Measurements from ENCODE around the gene TRAPPC5. TPM values are rescaled to one million over a fixed set of nuclear protein-coding genes. Genes with fewer than 3 reads are reported as not detected.

The TRAPPC5 gene
- total RNA-seq, 1 donor from 2014 or later = 110 TPM

- no peaks in the 10 kb centered on the region for H3K9me3 ChIP-seq (ENCODE audit: insufficient read depth, low read depth, low read length)
- FAIRE-seq (no peak), DNase-seq (ENCODE audit: low read depth) (no peak)
- no peak overlapping the region for H2AFZ ChIP-seq (ENCODE audit: low read depth, low read length)
- Mint-ChIP-seq H3K27me3 (ENCODE audit: low read depth, unreplicated experiment) (peaks cover 70% of the 10 kb centered on the region), H3K27ac (ENCODE audit: unreplicated experiment) (no peak overlapping the region), H3K4me1 (ENCODE audit: low read depth, unreplicated experiment) (no peaks in the 10 kb centered on the region), H3K9me3 (ENCODE audit: unreplicated experiment) (peaks cover 5% of the 10 kb centered on the region), H3K4me3 (ENCODE audit: unreplicated experiment) (no peak overlapping the region), H3K36me3 (ENCODE audit: low read depth, unreplicated experiment) (no peaks in the 10 kb centered on the region)
- no peak overlapping the region for H3K4me3 ChIP-seq (ENCODE audit: insufficient read depth, low read depth, low read length)
- no peak overlapping the region for H3K9ac ChIP-seq (ENCODE audit: low read length)
- H3K4me1 ChIP-seq (ENCODE audit: insufficient read depth, low read length) = no peaks in the 10 kb centered on the region
- no peak overlapping the region for H3K4me2 ChIP-seq (ENCODE audit: low read length)
- TF ChIP-seq EZH2 (IDR thresholded peaks at IDR 0.05; ENCODE audit: insufficient read depth, low read length) (no peak), CTCF (IDR thresholded peaks at IDR 0.05; ENCODE audit: insufficient read depth, low read depth, low read length) (no peak)
- no peaks in the 10 kb centered on the region for H3K79me2 ChIP-seq (ENCODE audit: insufficient read depth, low read length)
- H3K27ac ChIP-seq (ENCODE audit: low read depth, low read length) = no peak overlapping the region
- no peaks in the 10 kb centered on the region for H3K36me3 ChIP-seq (ENCODE audit: insufficient read depth, low read length)
- H4K20me1 ChIP-seq (ENCODE audit: insufficient read depth, low read length) = no peaks in the 10 kb centered on the region
- H3K27me3 ChIP-seq (ENCODE audit: insufficient read depth, low read length) = peaks cover 19% of the 10 kb centered on the region
These were observed 50.6 kb downstream of the TRAPPC5 start for GRCh38 chr19:7731218-7731595.

GRCh38 chr19:7731615-7732014, 51.0 kb downstream of the TRAPPC5 start:
- FAIRE-seq (no peak), DNase-seq (ENCODE audit: low read depth) (no peak)
- Mint-ChIP-seq H3K4me1 (ENCODE audit: low read depth, unreplicated experiment) (no peaks in the 10 kb centered on the region), H3K9me3 (ENCODE audit: unreplicated experiment) (peaks cover 5% of the 10 kb centered on the region), H3K27ac (ENCODE audit: unreplicated experiment) (no peak overlapping the region), H3K36me3 (ENCODE audit: low read depth, unreplicated experiment) (no peaks in the 10 kb centered on the region), H3K27me3 (ENCODE audit: low read depth, unreplicated experiment) (peaks cover 68% of the 10 kb centered on the region), H3K4me3 (ENCODE audit: unreplicated experiment) (no peak overlapping the region)
- H3K4me2 ChIP-seq (ENCODE audit: low read length) = no peak overlapping the region
- TF ChIP-seq CTCF (IDR thresholded peaks at IDR 0.05; ENCODE audit: insufficient read depth, low read depth, low read length) (no peak), EZH2 (IDR thresholded peaks at IDR 0.05; ENCODE audit: insufficient read depth, low read length) (no peak)
- H3K27ac ChIP-seq (ENCODE audit: low read depth, low read length) = no peak overlapping the region
- no peak overlapping the region for H3K4me3 ChIP-seq (ENCODE audit: insufficient read depth, low read depth, low read length)
- H4K20me1 ChIP-seq (ENCODE audit: insufficient read depth, low read length) = no peaks in the 10 kb centered on the region
- no peaks in the 10 kb centered on the region for H3K9me3 ChIP-seq (ENCODE audit: insufficient read depth, low read depth, low read length)
- peaks cover 19% of the 10 kb centered on the region for H3K27me3 ChIP-seq (ENCODE audit: insufficient read depth, low read length)
- H3K36me3 ChIP-seq (ENCODE audit: insufficient read depth, low read length) = no peaks in the 10 kb centered on the region
- H3K79me2 ChIP-seq (ENCODE audit: insufficient read depth, low read length) = no peaks in the 10 kb centered on the region
- H3K9ac ChIP-seq (ENCODE audit: low read length) = no peak overlapping the region
- H2AFZ ChIP-seq (ENCODE audit: low read depth, low read length) = no peak overlapping the region
- no peaks in the 10 kb centered on the region for H3K4me1 ChIP-seq (ENCODE audit: insufficient read depth, low read length)

GRCh38 chr19:7732045-7732444, 51.4 kb downstream of the TRAPPC5 start, which contains the start of gene CLEC4G:
CLEC4G (minus strand) TSS chr19:7732110; CDS start chr19:7732102, 8 bp downstream.
- no peak within 1 kb of the TSS for H3K4me2 ChIP-seq (ENCODE audit: low read length)
- H2AFZ ChIP-seq (ENCODE audit: low read depth, low read length) = no peak within 1 kb of the TSS
- H3K27ac ChIP-seq (ENCODE audit: low read depth, low read length) = no peak within 1 kb of the TSS
- FAIRE-seq (no peak), DNase-seq (ENCODE audit: low read depth) (no peak)
- no peaks in the 10 kb centered on the region for H3K4me1 ChIP-seq (ENCODE audit: insufficient read depth, low read length)
- no peaks in the 10 kb centered on the region for H4K20me1 ChIP-seq (ENCODE audit: insufficient read depth, low read length)
- H3K79me2 ChIP-seq (ENCODE audit: insufficient read depth, low read length) = no peaks in the 10 kb centered on the region
- H3K9ac ChIP-seq (ENCODE audit: low read length) = no peak within 1 kb of the TSS
- no peak within 1 kb of the TSS for H3K4me3 ChIP-seq (ENCODE audit: insufficient read depth, low read depth, low read length)
- Mint-ChIP-seq H3K36me3 (ENCODE audit: low read depth, unreplicated experiment) (no peaks in the 10 kb centered on the region), H3K27ac (ENCODE audit: unreplicated experiment) (no peak within 1 kb of the TSS), H3K27me3 (ENCODE audit: low read depth, unreplicated experiment) (peaks cover 68% of the 10 kb centered on the region), H3K4me3 (ENCODE audit: unreplicated experiment) (no peak within 1 kb of the TSS), H3K4me1 (ENCODE audit: low read depth, unreplicated experiment) (no peaks in the 10 kb centered on the region), H3K9me3 (ENCODE audit: unreplicated experiment) (peaks cover 5% of the 10 kb centered on the region)
- no peaks in the 10 kb centered on the region for H3K9me3 ChIP-seq (ENCODE audit: insufficient read depth, low read depth, low read length)
- peaks cover 19% of the 10 kb centered on the region for H3K27me3 ChIP-seq (ENCODE audit: insufficient read depth, low read length)
- no peak for TF ChIP-seq EZH2 (IDR thresholded peaks at IDR 0.05; ENCODE audit: insufficient read depth, low read length)
- TF ChIP-seq CTCF (IDR thresholded peaks at IDR 0.05; ENCODE audit: insufficient read depth, low read depth, low read length) = no peak
- H3K36me3 ChIP-seq (ENCODE audit: insufficient read depth, low read length) = no peaks in the 10 kb centered on the region
